Kidney (tissue), 14 donors: Measurements from ENCODE around the gene ULK4. TPM values are rescaled to one million over a fixed set of nuclear protein-coding genes. Genes with fewer than 3 reads are reported as not detected.
A peak's percentile ranks its signal among the peaks of the same experiment; 100 is the strongest.

Experiments
- DNase-seq, 5 donors: peaks; one replicate each; pipeline ENCODE4 v3.0.0-alpha.2; 2013 to 2020
- FAIRE-seq: peaks from 2 replicates; lab custom pipeline; 2012; peaks lifted over from hg19 to GRCh38; lab: Jason Lieb, UNC
- H3K27ac ChIP-seq, 2 donors: one replicate each; pipeline ENCODE4 v1.7.0; 2013; ENCODE audit warnings: low read depth in 2 of 2, low read length in 2 of 2, inconsistent platforms in 1 of 2
- H3K27me3 ChIP-seq: one replicate; pipeline ENCODE4 v1.7.1; 2013; ENCODE audit warnings: low read length, inconsistent platforms; ENCODE audit not compliant: control insufficient read depth, insufficient read depth
- H3K36me3 ChIP-seq, 3 donors: one replicate each; pipeline versions ENCODE4 v1.7.0 to v1.7.1; 2013; ENCODE audit warnings: low read length in 3 of 3, control low read depth in 1 of 3, inconsistent platforms in 1 of 3; ENCODE audit not compliant: insufficient read depth in 3 of 3, control insufficient read depth in 2 of 3
- H3K4me1 ChIP-seq, 3 donors: one replicate each; pipeline versions ENCODE4 v1.7.0 to v1.7.1; 2013; ENCODE audit warnings: low read length in 3 of 3, inconsistent platforms in 1 of 3, low read depth in 1 of 3; ENCODE audit not compliant: control insufficient read depth in 2 of 3, insufficient read depth in 2 of 3
- H3K4me3 ChIP-seq, 3 donors: one replicate each; pipeline versions ENCODE4 v1.7.0 to v1.8.1; 2013; ENCODE audit warnings: low read length in 3 of 3, control low read depth in 1 of 3, inconsistent platforms in 1 of 3
- H3K9ac ChIP-seq, 3 donors: one replicate each; pipeline versions ENCODE4 v1.7.0 to v1.7.1; 2013; ENCODE audit warnings: low read length in 3 of 3, control low read depth in 1 of 3, inconsistent platforms in 1 of 3
- H3K9me3 ChIP-seq, 3 donors: one replicate each; pipeline versions ENCODE4 v1.7.0 to v1.7.1; 2013; ENCODE audit warnings: low read length in 3 of 3, control low read depth in 1 of 3, inconsistent platforms in 1 of 3; ENCODE audit not compliant: control insufficient read depth in 2 of 3, insufficient read depth in 1 of 3
- CTCF ChIP-seq: IDR thresholded peaks from 3 replicates; pipeline ENCODE4 v1.5.1; 2012; ENCODE audit warnings: mild to moderate bottlenecking, moderate library complexity, borderline replicate concordance; ENCODE audit not compliant: insufficient read depth; ENCODE audit errors: extremely low read depth
- intact Hi-C: fragments of 100-400 bp; cut with DNase I; formaldehyde crosslinking; loops from one replicate; pipeline ENCODE4 v1.11.1; 2022
- polyA plus RNA-seq: library from polyadenylated mRNA; stranded (reverse); fragments of 350-450 nt; fragmentation: Illumina TruSeq; extraction: RNeasy Lipid Tissue Mini Kit (QIAGEN cat#74804); gene quantifications from one replicate; pipeline ENCODE4 v1.2.3, GENCODE V29; 2014; ENCODE audit warnings: low read depth, low replicate concordance; ENCODE audit not compliant: insufficient read depth
- total RNA-seq: library from RNA; stranded (reverse); fragmentation: NEBNext Ultra II Directional; extraction: Animal tissue kit (Norgen Biotek cat#: 25700); gene quantifications from one replicate; pipeline ENCODE4 v1.2.1, GENCODE V29; 2021
- donor health status: control.
- donor health status: control.
- donor health status: control.
- donor health status: control.
- donor health status: control.
- donor health status: DM: yes; HTN: yes; CAD: no.
- donor health status: Normal renal cell carcinoma (clear cell type).

Gene ULK4
- total and polyA plus RNA-seq, 2 donors from 2014 or later: 4.6 to 20.5 TPM

GRCh38 chr3:41198950-41199865 is 762.7 kb downstream of the ULK4 start, which contains the start of gene CTNNB1:
TSS of gene CTNNB1 (plus strand) at chr3:41199505. CDS start at chr3:41224069, 24,564 bp downstream.
- H3K27ac ChIP-seq: peak within 1 kb of the TSS; percentile 96 to 97
- no peaks in the 10 kb centered on the region for H3K9me3 ChIP-seq
- H3K36me3 ChIP-seq: no peaks in the 10 kb centered on the region
- peak within 1 kb of the TSS; percentile 92 to 99 (median 99) for H3K4me3 ChIP-seq
- peaks cover 3 to 15% (median 4%) of the 10 kb centered on the region in 3 donors for H3K4me1 ChIP-seq
- TF ChIP-seq CTCF: no peak
- intact Hi-C loops: no loop called here
- no peak for FAIRE-seq
- peak within 1 kb of the TSS; percentile 80 to 96 (median 85) for H3K9ac ChIP-seq
- H3K27me3 ChIP-seq: peaks cover 3% of the 10 kb centered on the region
- peak; percentile 94 to 97 (median 97) for DNase-seq

- Histone ChIP-seq H3K4me3 (peak overlapping the region; percentile 44 to 75 (median 66)), H3K9ac (peak overlapping the region; percentile 2 to 85 (median 80)), H3K36me3 (no peaks in the 10 kb centered on the region), H3K4me1 (peaks cover 3 to 12% (median 3%) of the 10 kb centered on the region in 3 donors), H3K27ac (peak overlapping the region; percentile 96 to 97), H3K27me3 (peaks cover 3% of the 10 kb centered on the region), H3K9me3 (no peaks in the 10 kb centered on the region)
- DNase-seq: peak; percentile 43 to 82 (median 65)
- no peak for TF ChIP-seq CTCF
- intact Hi-C loops: no loop called here
- FAIRE-seq: no peak
Observed at GRCh38 chr3:41198526-41198925, 763.4 kb downstream of the ULK4 start.

GRCh38 chr3:41198046-41198445 is 763.9 kb downstream of the ULK4 start:
- DNase-seq: no peak
- intact Hi-C loops: no loop called here
- TF ChIP-seq CTCF: no peak
- Histone ChIP-seq H3K4me3 (peak overlapping the region in 1 of 3 donors; percentile 75), H3K4me1 (peaks cover 3 to 12% (median 3%) of the 10 kb centered on the region in 3 donors), H3K36me3 (no peaks in the 10 kb centered on the region), H3K9me3 (no peaks in the 10 kb centered on the region), H3K9ac (no peak overlapping the region), H3K27me3 (peaks cover 3% of the 10 kb centered on the region), H3K27ac (no peak overlapping the region)
- FAIRE-seq: no peak

Other genes with a start within 250 kb of the ULK4 start
- 41.0 TPM for gene TRAK1, start 129.3 kb upstream of the ULK4 start, total RNA-seq
- gene TRAK1, start 129.3 kb upstream of the ULK4 start, polyA plus RNA-seq: 16.2 TPM